ENCODE results near the gene BPI. TPM values are rescaled to one million over a fixed set of nuclear protein-coding genes. Genes with fewer than 3 reads are reported as not detected.
"Not testable (repeated sequence)": the region's sequence is repeated elsewhere in the genome, so short reads cannot be mapped to it uniquely, and the experiment has no call there.

BPI gene
- total RNA-seq, 1 donor from 2014 or later = not detected

DNA sequence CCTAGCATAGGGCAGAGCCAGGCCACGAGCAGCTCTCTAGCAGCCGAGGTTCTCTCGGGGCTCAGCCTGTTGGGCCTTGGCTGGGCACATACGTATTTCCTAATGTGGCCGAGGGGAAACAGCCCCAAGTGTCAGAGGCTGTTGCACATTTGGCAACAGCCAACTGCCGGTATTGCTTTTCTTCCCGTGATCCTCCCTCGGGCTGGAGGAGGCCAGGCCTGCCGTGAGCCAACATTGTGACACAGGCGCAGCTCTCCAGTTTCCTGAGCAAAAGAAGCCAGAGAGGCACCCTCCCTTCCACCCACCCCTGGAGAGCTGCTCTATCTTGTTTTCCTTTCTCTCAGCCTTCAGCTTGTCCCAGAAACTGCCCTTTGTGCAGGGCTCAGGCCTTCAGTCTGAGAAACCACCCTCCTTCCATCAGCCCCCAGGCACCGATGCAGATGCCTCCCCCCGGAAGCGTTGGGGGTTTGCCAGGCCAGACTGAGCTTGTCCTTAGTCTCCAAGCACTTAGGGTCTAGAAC is 5.1 kb upstream of the BPI start:
- DNase-seq (peak; percentile 83), ATAC-seq (peak; percentile 97)
- intact Hi-C loops (cut with micrococcal nuclease) = no loop called here

DNA sequence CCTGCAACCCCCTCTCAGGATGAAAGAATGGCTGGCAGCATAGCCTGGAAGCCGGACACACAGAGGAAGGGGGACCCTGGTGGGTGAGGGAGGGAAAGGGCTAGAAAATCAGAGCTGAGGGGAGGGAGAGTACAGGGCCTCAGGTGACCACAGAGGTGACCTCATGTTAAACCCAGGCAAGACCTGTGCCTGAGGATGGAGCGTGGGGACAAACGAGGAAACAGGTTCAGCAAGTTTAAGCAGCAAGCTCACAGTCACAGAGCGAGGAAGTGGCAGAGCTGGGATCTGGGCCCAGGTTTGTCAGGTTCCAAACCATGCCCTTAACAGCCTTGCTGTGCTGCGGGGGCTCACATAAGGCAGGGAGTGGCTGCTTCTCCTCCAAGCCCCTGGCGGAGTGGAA is 4.0 kb upstream of the BPI start:
- ATAC-seq (no peak), DNase-seq (no peak)
- intact Hi-C loops (cut with micrococcal nuclease) = no loop called here

DNA sequence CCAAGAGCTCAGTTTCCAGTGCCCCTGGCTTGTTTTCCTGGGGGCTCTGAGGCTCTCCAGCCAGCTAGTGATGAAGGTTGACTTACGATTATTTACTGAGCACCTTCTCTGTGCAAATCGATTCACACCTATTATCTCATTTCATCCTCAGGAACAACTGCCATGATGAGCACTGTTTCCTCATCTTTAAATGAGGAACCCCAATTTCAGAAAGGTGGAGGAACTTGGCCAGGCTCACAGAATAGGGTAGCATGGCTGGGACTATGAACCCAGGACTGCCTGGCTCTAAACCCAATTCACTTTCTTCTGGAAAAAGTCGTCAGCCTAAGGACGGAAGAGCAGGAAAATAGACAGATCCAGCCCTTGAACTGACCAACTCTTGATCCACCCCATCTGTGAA is 3.5 kb upstream of the BPI start:
- ATAC-seq (no peak), DNase-seq (no peak)
- intact Hi-C loops (cut with micrococcal nuclease) = no loop called here

DNA sequence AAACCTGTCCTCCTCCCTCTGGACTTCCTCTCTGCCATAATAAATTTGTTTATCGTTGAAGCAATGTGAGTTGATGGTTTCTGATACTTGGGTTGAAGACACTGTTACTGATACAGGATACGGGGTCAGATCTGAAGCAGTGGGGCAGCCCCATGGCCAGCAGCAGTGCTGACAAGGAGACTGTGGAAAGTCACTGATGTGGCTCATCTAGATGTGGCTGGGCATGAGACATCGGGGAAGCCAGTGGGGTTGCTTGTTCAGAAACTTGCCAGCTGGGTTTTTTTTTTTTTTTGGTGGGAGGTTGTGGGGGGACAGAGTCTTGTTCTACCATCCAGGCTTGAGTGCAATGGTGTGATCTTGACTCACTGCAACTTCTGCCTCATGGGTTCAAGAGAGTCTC is 2.6 kb upstream of the BPI start:
- intact Hi-C loops (cut with micrococcal nuclease) = no loop called here
- DNase-seq (no peak), ATAC-seq (no peak)

DNA sequence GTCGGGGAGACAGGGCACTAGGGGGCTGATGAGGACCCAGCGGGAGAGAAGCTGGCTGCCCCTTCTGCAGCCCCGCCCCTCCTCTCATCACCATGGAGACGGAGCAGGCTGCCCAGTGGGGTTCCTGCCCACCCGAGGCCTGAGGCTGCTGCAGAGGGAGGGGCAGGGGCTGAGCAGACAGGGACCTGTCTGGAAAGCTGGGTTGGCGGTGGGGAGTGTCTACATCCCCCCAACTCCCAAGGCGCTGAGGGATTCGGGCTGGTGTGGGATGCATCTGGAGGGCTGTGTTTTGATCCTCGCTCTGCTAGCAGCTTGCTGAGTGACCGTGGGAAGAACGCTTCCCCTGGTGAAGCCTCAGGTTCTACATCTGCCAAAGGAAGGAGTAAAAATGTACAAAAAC is 1.2 kb upstream of the BPI start:
- ATAC-seq (no peak), DNase-seq (no peak)
- intact Hi-C loops (cut with micrococcal nuclease) = no loop called here

DNA sequence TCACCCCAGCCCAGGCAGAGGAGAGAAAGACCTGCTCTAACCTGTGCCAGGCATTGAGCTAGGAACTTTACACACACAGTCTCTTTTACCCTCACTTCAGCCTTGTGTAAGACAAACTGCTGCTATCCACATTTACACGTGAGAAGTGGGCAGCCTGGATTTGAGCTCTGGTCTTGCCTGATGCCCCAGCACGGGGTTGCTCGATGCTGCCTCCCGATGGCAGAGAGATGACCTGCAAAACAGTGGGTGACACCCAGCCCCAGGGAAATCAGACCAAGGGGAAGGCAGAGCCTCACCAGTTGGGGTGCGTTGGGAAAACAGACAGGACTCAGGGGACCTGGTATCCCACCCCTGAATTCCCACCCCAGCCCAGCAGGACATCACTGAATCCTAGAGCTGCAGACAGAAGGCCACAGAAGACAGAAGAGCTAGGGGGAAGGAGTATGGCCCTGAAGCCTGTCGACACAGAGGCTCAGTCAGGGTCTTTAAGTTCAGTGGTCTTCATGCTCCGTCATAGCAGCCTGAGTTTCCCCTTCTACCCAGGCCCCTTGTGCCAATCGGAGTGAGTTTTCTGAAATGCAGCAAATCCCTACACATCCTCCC is 990 bp downstream of the BPI start:
- intact Hi-C loops (cut with micrococcal nuclease) = no loop called here
- ATAC-seq = peak; percentile 29

DNA sequence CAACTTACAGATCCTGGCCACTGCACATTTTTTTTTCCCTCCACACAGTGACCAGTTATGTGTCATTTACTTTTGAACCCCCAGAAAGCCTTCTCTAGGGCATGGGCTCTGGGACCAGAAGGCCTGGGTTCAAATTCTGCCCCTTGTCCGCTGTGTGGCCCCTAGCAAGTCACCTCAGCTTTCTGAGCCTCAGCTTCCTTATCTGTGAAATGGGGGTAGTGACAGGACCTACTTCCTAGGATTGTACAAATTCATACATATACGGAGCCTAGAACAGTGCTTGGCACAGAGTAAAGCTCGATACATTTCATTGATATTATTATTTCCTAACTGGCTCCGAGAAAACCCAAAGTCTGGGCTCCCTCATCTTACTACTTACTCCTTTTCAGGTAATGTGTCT is 1.6 kb downstream of the BPI start:
- ATAC-seq (no peak), DNase-seq (no peak)
- intact Hi-C loops (cut with micrococcal nuclease) = no loop called here

More for the DNA sequence above, 990 bp downstream of the BPI start:
- peak; percentile 54 for DNase-seq

DNA sequence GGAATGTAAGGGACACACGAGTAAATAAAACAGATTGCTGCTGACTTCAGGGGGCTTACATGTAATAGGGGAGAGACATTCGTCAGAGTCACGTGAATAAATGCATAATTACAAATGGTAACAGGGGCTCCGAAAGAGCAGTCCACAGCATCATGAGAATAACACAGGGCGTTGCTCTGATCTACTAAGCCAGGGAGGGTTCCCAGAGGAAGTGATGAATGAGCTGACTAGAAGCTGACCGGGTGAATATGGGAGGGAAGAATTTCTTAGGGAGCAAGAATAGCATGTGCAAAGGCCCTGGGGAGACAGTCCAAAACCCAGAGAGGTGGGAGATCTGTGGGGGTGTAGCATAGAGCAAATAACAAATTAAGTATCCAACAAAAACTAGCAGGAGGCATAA is 2.4 kb downstream of the BPI start:
- intact Hi-C loops (cut with micrococcal nuclease) = no loop called here
- DNase-seq (no peak), ATAC-seq (no peak)

DNA sequence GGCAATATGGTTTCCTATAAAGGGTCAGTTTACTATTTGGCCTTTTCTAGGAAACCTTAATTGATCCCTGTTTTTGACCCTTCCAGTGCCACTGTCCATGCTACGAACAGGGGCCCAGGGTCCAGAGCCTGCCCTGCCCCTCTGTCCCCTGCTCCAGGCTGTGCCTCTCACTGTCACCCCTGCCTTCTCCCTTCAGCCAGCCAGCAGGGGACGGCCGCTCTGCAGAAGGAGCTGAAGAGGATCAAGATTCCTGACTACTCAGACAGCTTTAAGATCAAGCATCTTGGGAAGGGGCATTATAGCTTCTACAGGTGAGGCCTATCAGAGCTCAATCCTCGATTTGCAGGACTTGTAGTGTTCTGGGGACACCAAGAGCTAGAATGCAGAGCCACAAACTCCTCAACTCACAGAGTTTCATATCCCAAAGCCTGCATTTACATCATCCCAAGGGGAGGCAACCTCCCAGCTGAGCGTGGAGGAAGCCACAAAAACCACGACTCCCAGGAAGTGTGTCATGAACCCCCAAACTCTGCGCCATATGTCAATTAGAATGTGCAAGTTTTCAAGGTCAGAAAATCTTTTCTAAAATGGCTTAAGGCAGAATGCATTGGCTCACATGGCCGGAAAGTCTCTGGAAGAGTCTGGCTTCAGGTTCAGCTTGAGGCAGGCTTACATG is 3.6 kb downstream of the BPI start:
- intact Hi-C loops (cut with micrococcal nuclease) = no loop called here
- no peak for ATAC-seq
- no peak for DNase-seq

DNA sequence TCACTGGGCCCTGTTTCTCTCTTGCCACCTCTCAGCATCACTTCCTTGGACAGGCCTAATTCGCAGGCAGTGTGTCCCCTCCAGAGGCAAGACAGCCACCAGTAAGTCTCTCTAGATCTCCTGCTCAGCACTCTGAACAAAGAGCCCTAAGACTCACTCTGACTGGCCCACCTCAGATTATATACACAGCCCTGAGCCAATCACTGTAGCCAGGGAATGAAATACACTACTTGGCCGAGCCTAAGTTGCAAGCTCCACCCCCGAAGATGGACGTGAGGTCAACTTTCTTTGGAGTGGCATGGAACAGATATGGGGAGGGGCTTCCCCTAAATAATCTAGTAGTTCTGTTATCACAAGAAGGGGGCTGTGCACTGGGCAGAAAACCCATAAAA is 4.1 kb downstream of the BPI start:
- ATAC-seq (no peak), DNase-seq (no peak)
- intact Hi-C loops (cut with micrococcal nuclease) = no loop called here

DNA sequence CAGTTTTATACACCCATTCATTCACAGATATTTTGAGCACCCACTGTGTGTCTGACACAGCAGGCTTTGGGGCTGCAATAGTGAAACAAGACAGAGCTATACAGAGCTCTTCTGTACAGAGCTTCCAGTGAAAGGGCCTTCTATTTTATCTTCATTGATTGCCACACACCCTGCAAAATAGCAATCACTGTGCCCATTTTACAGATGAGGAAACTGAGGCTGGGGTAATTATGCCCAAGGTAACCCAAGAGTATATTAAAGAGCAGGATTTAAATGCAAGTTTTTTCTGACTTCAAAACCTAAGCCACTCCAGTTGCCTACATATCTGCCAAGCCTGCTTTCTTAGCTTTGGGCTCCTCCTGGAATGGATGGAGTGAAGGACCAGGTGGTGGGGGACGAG is 4.5 kb downstream of the BPI start:
- DNase-seq = no peak
- intact Hi-C loops (cut with micrococcal nuclease) = no loop called here

DNA sequence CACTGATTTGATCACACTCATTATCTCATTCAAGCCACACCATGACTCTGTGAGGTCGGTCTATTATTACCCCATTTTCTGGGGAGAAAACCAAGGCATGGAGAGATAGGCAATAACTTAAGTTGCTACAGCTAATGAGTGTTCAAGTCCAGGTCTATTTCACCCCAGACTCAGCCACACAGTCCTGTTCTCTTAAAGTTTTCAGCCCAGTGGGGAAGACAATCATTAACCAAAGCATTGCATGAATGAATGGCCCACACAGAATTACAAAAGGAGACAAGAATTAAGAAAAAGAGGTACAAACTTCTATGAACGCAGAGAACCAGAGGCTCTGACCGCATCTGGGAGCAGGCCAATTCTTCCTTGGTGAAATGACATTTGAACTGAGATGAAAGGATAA is 7.1 kb downstream of the BPI start:
- no peak for DNase-seq
- intact Hi-C loops (cut with micrococcal nuclease) = no loop called here
- ATAC-seq = no peak

More for the DNA sequence above, 4.5 kb downstream of the BPI start:
- no peak for ATAC-seq

DNA sequence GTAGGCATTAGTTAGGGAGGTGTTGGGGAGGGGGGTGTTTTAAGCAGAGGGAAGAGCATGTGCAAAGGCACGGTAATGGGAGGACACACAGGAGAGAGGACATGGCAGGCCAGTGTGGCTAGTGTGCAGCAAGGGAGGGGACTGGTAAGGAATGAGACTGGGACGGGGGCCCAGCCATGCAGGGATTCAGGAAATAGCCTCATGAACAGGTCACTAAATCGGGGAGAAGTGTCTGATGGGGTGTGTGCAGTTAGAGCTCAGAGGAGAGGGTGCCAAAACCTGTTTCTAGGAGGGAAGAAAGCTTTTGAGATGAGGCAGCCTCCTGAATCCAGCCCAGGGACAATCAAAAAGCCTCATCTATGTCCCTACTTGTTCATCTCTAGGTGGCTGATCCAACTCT is 7.5 kb downstream of the BPI start:
- no peak for DNase-seq

DNA sequence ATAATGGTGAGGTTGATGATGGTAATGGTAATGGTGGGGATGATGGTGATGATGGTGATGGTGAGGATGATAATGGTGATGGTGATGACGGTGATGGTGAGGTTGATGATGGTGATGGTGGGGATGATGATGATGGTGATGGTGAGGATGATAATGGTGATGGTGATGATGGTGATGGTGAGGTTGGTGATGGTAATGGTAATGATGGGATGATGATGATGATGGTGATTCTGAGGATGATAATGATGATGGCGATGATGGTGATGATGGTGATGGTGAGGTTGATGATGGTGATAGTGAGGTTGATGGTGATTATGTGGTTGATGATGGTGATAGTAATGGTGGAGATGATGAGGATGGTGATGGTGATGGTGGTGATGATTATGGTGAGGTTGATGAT is 9.7 kb downstream of the BPI start:
- DNase-seq = no peak
- intact Hi-C loops (cut with micrococcal nuclease) = no loop called here
- ATAC-seq = no peak

More for the DNA sequence above, 7.5 kb downstream of the BPI start:
- intact Hi-C loops (cut with micrococcal nuclease) = no loop called here
- no peak for ATAC-seq

DNA sequence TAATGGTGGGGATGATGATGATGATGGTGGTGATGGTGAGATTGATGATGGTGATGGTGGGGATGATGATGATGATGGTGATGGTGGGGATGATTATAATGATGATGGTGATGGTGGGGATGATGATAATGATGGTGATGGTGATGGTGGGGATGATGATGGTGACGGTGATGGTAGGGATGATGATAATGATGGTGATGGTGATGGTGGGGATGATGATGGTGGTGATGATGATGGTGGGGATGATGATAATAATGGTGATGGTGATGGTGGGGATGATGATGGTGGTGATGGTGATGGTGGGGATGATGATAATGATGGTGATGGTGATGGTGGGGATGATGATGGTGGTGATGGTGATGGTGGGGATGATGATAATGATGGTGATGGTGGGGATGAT is 10.4 kb downstream of the BPI start:
- ATAC-seq; DNase-seq; intact Hi-C loops (cut with micrococcal nuclease): not testable (repeated sequence)

DNA sequence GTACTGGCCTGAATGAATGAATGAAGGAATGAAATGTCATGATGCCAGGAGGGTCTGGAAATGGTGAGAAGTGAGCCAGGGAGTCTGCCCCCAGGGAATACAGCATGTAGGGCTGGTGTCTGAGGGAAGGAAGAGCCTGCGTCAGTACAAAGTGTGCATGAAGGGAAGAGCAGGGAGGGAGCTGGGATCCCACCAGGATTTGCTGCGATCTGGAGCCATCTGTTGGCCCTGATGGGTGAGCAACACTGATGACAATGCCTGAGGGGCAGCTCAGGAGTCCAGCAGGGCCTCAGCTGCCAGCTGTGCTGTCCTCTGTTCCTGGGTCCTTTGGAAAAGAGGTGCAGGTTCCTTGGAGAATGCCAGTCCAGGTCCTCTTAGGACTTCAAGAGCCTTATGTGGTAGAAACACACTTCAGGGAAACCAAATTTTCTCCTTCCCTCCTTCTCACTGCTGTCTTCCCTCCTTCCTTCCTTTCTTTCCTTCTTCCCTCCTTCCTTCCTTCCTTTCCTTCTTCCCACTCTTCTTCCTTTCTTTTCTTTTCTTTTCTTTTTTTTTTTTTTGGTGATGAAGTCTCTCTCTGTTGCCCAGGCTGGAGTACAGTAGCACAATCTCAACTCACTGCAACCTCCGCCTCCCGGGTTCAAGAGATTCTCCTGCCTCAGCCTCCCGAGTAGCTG is 11.5 kb downstream of the BPI start:
- ATAC-seq (peak; percentile 21), DNase-seq (no peak)
- intact Hi-C loops (cut with micrococcal nuclease) = no loop called here

DNA sequence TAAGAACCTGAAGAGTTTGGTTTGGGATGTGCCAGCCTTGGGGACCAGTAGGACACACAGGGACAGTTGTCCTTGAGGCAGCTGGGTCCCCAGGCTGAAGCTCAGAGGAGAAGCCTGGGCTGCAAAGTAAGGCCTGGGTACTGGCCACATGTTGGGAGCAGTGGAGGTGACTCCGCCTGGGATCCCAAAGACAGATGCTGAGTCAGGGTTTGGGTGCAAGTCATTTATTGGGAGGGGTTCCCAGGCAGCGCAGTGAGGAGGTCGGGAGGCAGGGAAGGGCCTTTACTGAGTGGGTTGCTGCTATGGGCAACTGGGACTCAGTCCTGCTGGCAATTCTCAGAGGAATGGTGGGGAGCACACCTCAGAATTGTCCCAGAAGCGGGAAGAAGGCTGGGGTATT is 12.4 kb downstream of the BPI start:
- DNase-seq (no peak), ATAC-seq (no peak)
- intact Hi-C loops (cut with micrococcal nuclease) = no loop called here

DNA sequence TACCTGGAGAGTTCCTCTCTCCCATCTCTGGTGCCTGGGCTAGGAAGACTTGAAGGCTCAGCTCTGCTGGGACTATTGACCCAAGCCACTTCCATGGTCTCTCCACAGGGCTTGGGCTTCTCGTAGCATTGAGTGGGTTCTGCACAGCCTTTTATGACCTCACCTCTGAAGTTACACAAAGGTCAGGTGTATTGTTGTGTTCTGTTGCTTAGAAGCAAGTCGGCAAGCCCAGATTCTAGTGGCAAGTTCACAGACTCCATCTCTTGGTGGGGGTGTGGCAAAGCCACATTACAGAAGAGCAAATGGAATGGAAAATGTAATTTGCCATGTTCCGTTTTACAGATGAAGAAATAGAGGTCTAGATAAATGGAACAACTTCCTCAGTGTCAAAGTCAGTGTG is 13.5 kb downstream of the BPI start:
- no peak for ATAC-seq
- intact Hi-C loops (cut with micrococcal nuclease) = no loop called here
- no peak for DNase-seq

DNA sequence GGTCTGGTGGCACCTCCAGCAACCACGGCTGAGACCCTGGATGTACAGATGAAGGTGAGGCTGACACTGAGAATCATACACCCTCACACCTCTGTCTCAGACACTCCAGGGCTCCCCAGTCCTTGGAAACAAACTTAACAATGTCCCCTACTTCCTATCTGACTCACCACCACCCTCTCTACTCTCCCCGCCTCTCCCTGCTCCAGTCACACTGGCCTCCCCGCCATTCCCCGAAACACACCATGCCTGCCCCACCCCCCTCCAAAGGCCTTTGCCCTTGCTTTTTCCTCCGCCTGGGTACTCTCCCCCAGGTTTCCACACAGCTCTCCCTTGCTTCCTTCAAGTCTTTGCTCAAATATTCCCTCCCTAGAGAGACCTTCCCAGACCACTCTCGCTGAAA is 16.3 kb downstream of the BPI start:
- ATAC-seq (no peak), DNase-seq (no peak)
- intact Hi-C loops (cut with micrococcal nuclease) = no loop called here

DNA sequence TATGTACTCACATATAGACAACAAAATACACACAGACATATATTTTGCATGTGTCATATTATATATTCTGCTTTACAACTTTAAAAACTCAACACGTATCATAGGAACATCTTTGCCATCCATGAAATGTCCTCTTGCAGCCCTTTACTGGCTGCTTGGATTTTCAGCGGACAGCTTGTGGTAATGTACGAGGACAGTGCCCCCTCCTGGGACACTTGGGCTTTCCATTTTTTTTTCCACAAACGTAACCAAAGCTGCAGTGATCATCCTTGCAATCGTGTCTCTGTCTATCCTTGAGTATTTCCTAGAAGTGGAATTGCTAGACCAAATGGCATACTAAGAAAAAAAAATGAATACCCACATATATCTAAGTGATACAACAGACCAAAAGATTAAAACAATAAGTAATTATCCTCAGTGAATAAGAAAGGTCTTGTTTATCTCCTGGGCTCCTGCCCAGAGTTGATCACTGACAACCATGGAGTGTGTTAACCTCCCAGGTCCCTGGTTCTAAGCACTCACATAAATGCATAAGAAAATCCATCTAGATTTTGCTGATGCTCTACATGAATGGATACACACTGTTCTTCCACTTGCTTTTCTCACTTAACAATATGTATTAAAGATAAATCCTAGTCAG is 18.1 kb downstream of the BPI start:
- DNase-seq = no peak
- ATAC-seq = peak; percentile 60
- intact Hi-C loops (cut with micrococcal nuclease) = no loop called here

All from left ventricle myocardium superior (tissue), 1 donor.